Bone marrow (tissue), 2 donors: ENCODE data around the gene KLF13.

ENCODE experiments used
- DNase-seq, 2 donors: peaks; one replicate each; lab custom pipeline; 2025; lab: John Stamatoyannopoulos, UW

KLF13 gene

DNA sequence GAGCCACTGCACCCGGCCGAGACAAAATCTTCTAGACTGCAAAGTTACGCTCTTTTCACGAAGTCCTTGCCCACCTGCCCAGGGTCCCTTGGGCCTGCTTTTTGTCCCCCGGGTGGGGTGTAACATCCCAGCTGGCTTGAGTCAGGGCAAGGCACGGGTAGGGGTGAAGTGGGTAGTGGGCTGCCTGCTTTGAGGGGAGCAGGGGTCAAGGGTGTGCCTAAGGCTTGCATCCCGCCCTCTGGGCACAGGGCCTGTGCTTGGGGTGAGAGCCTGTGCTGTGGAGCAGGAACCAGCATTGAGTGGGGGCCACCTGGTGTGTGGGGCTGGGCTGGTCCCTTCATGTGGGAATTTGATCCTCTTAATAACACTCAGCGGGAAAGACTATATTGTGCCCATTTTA lies 74.6 kb downstream of the KLF13 start:
- no peak for DNase-seq

DNA sequence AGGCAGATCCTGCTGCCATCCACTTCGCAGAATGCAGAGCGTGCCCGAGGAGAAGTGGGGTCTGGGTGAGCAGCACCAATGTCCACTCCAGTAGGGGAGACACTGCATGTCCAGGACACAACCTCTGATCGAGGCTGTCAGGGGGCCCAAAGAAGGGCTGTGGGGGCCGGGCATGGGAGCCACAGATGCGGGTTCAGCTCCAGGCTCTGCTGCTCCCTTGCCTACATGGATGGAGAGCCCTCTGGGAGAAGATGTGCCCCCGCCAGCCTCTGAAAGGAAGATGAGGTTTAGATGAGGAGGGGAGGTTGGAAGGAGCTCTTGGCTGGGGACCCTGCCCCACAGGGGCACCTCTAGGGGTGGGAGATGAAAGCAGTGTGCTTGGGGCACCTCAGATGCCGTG lies 75.4 kb downstream of the KLF13 start:
- no peak for DNase-seq

DNA sequence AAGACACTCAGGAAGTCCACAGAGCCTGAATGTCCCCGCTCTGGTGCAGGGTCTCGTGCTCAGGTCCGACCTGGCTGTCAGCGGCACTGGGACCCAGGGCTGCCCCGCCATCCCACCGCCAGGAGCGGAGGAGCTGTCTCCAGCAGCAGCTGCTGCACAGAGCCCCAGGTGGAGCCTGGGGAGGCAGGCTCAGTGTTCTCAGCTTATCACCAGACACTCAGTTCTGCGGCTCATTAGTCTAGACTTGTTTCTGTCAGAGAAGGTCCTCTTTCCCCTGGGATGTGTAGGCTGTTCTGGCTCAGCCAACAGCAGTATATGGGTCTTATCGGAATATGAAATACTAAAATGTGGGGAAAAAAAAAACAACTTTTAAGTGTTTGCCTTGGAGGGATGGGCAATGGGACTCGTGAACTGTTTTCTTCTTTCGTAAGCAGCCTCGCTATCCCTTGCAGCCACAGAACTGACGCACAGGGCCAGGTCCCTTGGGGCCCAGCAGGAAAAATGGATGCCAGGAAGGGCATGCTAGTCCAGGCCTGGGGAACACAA lies 75.9 kb downstream of the KLF13 start:
- no peak for DNase-seq

DNA sequence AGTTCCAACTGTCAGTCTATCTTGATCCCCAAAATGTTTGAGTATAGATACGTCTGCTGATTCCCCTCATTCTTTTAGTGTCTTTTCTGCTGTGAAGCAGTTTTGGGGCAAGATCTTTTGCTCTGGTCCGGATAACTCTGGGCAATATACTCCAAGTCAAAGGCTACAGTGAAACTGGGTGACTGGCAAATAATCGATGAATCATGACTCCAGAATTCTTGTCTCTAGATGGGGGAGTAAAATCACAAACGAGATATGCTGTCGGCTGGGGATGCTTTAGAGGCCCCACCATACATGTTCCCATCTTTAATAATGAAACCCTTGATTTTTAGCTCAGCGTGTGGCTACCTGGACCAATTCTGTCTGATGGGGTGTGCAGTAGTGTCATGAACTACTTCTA lies 76.5 kb downstream of the KLF13 start:
- no peak for DNase-seq

DNA sequence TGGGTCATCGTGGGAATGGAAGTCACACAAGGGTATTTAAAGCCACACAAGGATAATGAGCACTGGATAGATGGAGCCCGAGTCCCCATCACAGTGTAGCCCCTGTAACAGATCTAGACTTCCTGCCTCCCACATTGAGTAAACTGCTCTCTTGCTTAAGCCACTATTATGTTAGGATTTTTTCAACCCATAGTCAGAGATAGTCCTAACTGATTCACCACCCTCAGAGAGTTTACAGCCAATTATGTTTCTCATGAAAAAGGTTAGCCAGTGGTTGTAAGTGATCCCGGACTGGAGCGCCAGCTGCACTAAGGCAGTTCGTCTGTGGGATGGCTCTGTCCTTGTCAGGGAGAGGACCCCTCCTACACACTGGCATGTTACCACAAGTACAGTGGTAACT lies 77.0 kb downstream of the KLF13 start:
- no peak for DNase-seq

DNA sequence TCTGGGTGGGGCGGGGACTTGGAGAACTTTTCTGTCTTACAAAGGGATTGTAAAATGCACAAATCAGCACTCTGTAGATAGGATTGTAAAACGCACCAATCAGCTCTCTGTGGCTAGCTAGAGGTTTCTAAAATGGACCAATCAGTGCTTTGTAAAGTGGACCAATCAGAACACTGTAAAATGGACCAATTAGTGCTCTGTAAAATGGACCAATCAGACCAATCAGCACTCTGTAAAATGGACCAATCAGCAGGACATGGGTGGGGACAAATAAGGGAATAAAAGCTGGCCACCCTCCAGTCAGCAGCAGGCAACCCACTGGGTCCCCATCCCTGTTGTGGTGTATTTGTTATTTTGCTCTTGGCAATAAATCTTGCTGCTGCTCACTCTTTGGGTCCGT lies 77.7 kb downstream of the KLF13 start:
- no peak for DNase-seq

DNA sequence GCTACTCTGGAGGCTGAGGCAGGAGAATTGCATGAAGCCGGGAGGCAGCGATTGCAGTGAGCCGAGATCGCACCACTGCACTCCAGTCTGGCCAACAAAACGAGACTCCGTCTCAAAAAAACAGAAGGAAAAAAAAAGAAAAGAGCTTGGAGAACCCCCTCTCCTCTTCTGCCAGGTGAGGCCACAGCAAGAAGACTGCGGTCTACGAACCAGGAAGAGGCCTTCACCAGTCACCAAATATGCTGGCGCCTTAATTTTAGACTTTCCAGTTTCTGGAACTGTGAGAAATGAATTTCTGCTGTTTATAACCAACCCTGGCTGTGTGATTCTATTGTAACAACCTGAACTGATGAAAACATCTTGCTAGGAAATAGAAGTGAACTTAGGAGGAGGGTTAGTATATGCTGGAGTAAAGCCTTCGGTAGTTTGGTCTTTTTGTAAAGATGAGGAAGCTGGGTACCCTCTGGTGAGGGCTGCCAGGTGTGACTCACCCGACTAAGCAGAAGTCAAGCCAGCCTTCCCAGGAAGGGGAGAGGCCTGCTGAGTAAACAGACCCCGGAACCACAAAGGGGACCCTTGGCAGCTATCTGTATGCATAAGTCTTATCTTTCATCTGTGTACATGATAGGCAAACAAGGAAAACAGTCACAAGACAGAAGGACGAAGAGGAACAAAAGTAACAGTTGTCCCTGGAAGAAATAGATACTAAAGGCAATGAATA lies 78.7 kb downstream of the KLF13 start:
- peak in 1 of 2 donors; percentile 85 for DNase-seq

DNA sequence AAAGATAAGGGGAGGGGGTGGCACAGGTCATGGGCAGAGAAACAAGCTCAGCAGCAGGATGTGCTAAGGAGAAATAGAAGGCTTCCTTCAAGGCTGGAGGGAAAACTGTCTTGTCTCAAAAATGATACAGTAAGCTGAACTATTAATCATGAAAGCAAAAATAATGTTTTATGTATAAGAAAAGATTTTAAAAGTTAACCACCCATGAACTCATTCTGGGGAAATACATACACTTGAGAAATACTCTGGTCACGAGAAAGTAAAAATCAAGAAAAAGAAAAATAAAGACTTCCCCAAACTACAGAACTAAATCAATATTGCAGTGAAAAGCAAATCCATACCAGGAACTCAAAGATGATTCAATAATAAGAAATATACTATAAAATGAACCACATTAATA lies 80.7 kb downstream of the KLF13 start:
- no peak for DNase-seq

DNA sequence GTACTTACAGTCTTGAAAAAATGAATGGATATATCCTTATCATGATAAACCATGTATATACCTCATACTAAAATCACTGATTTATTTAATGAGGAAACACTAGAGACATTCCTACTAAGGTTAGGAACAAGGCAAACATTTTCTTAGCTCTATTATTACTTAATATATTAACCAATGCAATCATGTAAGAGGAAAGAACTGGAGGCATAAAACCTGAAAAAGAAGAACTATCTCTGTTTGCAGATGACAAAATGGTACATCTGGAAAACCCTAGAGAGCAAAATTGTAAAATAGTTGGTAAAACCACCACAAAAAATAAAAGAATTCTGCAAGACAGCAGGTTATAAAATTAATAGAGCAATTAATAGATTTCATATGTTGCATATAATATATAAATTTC lies 81.2 kb downstream of the KLF13 start:
- DNase-seq, result no peak

DNA sequence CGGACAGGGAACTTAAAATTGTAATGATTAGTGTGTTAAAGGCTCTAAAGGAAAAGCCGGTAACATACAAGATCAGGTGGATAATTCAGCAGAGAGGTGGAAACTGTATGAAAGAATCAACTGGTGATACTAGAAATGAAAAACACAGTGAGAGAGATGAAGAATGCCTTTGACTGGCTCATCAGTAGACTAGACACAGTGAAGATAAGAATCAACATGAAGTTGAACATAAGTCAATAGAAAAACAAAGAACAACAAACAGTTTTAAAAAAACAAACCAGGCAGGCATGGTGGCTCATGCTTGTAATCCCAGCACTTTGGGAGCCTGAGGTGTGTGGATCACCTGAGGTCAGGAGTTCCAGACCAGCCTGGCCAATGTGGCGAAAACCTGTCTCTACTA lies 82.1 kb downstream of the KLF13 start:
- no peak for DNase-seq

DNA sequence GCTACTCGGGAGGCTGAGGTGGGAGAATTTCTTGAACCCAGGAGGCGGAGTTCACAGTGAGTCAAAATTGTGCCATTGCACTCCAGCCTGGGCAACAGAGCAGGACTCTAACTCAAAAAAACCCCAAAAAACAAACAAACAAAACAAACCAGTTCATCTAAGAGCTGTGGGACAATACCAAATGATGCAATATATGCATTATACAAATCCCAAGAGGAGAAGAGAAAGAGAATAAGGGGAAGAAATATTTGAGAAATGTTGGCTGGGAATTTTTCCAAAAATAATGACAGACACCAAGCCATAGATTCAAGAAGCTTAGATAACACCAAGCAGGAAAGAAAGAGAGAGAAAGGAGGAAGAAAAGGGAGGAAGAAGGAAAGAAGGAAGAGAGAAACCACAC lies 82.5 kb downstream of the KLF13 start:
- DNase-seq, result no peak

DNA sequence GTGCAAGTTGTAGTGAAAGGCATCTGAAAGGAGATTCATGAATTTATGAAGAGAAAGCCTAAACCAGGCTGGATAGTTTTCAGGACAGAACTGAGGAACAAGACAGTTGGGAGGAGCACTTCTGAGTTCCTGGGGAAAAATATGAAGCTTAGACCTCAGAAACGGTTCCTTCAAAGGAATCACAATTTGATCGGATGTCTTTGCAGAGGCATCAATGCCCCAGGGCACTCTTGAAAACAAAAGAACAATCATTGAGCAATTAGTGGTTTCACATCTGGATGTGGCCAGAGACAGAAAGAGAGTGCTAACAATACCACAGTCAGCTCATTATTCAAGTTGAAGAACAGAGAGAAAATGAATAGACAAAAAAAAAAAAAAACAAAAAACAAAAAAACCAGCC lies 86.2 kb downstream of the KLF13 start:
- no peak for DNase-seq

DNA sequence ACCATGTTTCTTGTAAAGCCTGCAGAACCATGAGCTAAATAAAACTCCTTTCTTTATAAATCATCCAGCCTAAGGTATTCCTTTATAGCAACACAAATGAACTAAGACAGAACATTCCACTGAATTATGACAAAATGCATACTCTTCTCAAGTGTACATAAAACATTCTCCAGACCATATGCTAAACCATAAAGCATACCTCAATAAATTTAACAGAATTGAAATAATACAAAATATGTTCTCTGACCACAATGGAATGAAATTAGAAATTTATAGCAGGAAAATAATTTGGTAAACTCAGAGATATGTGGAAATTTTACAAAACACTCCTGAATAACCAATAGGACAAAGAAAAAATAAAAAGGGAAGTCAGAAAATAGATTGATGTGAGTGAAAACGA lies 88.6 kb downstream of the KLF13 start:
- no peak for DNase-seq

DNA sequence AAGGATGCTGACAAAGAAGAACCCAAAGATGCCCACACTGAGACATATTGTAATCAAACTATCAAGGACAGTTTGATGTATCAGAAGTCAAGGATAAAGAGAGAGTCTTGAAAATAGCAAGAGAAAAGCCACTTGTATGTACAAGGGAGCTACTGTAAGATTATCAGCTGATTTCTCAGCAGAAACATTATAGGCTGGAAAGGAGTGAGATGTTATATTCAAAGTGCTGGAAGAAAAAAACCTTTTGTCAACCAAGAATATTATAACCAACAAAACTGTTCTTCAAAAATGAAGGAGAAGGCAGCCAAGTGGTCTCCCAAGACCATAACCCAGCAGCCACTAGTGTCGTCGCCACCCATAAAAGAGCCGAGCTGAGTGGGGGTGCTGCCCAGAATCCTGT lies 93.2 kb downstream of the KLF13 start:
- DNase-seq, result no peak

DNA sequence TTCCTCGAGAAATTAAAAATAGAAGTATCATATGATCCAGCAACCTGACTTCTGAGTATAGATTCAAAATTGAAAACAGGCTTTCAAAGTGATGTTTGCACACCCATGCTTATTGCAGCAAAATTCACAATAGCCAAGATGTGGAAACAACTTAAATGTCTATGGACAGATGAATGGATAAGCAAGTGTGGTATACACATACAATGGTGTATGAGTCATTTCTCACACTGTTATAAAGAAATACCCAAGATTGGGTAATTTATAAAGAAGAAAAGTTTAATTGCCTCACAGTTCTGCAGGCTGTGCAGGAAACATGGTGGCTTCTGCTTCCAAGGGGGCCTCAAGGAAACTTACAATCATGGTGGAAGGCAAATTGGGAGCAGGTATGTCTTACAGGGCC lies 100.8 kb downstream of the KLF13 start:
- no peak for DNase-seq
